NT2/D1 (cell line): ENCODE measurements around the gene MXD4.
"Not testable (repeated sequence)": the region's sequence is repeated elsewhere in the genome, so short reads cannot be mapped to it uniquely, and the experiment has no call there.

Source experiments
- DNase-seq: peaks from one replicate; pipeline ENCODE4 v3.0.0-alpha.2; 2011; ENCODE audit warnings: low read depth, low spot score
- H3K27me3 ChIP-seq: 2 replicates; pipeline ENCODE4 v1.6.0; 2011; ENCODE audit warnings: mild to moderate bottlenecking; ENCODE audit not compliant: insufficient read length, insufficient read depth
- H3K36me3 ChIP-seq: 2 replicates; pipeline ENCODE4 v1.6.1; 2011; ENCODE audit warnings: mild to moderate bottlenecking, low read length, mixed read lengths; ENCODE audit not compliant: insufficient read depth, insufficient read length
- H3K4me1 ChIP-seq: 2 replicates; pipeline ENCODE4 v1.5.1; 2011; ENCODE audit not compliant: insufficient read depth, insufficient read length
- H3K4me3 ChIP-seq: 2 replicates; pipeline ENCODE4 v1.5.1; 2011; ENCODE audit warnings: low read depth; ENCODE audit not compliant: insufficient read length
- H3K9ac ChIP-seq: 2 replicates; pipeline ENCODE4 v1.6.0; 2011; ENCODE audit warnings: low read depth; ENCODE audit not compliant: insufficient read length
- H3K9me3 ChIP-seq: 2 replicates; pipeline ENCODE4 v1.5.1; 2011; ENCODE audit warnings: mild to moderate bottlenecking, low read length; ENCODE audit not compliant: insufficient read depth
- SUZ12 ChIP-seq: IDR thresholded peaks from 2 replicates; pipeline ENCODE4 v1.6.1; 2011; ENCODE audit not compliant: insufficient read length, insufficient read depth; ENCODE audit errors: extremely low read depth
- YY1 ChIP-seq: IDR thresholded peaks from 2 replicates; pipeline ENCODE4 v1.6.1; 2011; ENCODE audit not compliant: insufficient read length, insufficient read depth
- ZNF274 ChIP-seq: IDR thresholded peaks from 2 replicates; pipeline ENCODE4 v1.6.1; 2011; ENCODE audit warnings: mild to moderate bottlenecking, low read depth, low read length

The MXD4 gene

DNA sequence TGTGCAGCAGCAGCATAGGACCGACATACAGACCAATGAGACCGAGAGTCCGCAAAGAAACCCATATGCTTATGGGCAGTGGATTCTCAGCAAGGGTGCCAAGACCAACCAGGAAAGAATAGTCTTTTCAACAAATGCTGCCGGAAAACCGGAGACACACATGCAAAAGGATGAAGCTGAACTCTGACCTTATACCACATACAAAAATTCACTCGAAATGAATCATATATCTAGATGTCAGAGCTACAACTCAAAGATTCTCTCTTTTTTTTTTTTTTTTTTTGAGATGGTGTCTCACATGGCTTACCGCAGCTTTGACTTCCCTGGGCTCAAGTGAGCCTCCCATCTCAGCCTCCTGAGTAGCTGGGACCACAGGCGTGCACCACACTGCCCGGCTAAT, 16.0 kb upstream of the MXD4 start:
- no peak overlapping the region for H3K9ac ChIP-seq
- no peak overlapping the region for H3K4me3 ChIP-seq
- no peaks in the 10 kb centered on the region for H3K9me3 ChIP-seq
- H3K27me3 ChIP-seq: no peaks in the 10 kb centered on the region
- no peak for DNase-seq
- peaks cover 3% of the 10 kb centered on the region for H3K4me1 ChIP-seq
- TF ChIP-seq ZNF274 (no peak), SUZ12 (no peak)
- H3K36me3 ChIP-seq: no peaks in the 10 kb centered on the region

DNA sequence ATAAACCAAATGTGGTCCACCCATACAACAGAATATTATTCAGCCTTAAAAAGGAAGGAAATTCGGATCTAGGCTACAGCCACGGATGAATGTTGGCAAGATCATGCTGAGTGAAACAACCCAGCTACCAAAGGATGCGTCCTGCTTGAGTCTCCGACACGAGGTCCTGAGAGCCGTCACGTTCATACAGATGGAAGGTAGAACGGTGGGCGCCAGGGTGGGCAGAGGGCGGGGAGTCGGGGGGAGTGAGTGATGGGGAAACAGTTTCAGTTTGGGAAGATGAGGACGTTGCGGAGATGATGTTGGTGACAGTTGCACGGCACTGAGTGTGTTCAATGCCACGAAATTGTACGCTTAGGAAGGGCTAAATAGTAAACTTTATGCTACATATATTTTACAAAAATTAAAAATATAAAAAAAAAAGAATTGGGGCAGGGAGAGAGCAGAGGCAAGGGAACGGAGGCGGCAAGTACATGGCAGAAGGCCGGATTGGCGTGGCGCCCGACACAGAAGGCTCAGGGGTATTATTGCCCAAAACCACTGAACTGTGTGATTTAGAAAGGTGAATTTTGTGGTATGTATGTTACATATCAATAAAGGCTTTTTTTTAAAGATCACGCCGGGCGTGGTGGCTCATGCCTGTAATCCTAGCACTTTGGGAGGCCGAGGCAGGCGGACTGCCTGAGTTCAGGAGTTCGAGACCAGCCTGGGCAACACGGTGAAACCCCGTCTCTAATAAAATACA, 14.8 kb upstream of the MXD4 start:
- DNase-seq: no peak
- H3K4me3 ChIP-seq: no peak overlapping the region
- no peaks in the 10 kb centered on the region for H3K9me3 ChIP-seq
- H3K4me1 ChIP-seq: peaks cover 3% of the 10 kb centered on the region
- no peak for TF ChIP-seq SUZ12
- no peak for TF ChIP-seq YY1
- TF ChIP-seq ZNF274: no peak
- H3K36me3 ChIP-seq: no peaks in the 10 kb centered on the region
- H3K27me3 ChIP-seq: no peaks in the 10 kb centered on the region
- H3K9ac ChIP-seq: no peak overlapping the region

DNA sequence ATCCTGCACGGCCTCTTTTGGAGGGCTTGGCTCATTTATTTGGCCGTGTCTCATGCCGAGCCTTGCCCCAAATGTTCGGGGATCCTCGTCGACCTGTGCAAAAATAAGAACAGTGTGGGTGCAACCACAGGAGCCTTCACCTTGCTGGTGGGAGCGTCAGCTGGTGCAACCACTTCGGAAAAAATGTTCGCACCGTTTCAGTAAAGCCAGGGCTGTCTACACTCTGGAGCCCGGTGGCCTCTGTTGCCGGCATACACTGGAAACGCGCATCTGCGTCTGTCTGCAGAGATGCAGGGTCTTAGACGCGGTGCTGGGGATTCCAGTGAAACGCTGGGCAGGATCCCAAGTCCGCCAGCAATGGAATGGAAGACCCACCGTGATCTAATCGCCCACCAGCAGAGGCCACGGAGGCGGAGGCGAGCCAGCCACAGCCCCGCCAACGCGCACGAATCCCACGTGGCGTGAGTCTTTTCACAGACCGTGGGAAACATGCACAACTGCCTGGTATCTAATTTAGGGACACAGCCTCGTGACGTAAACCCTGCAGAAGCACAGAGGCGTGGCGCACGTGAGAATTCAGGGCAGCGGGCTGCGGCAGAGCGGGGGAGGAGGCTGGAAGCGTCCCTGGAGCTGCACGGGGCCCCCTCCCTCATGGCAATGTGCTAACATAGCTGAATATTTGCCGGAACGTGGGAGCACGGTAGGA, 13.8 kb upstream of the MXD4 start:
- Histone ChIP-seq H3K9ac (no peak overlapping the region), H3K4me3 (no peak overlapping the region), H3K9me3 (no peaks in the 10 kb centered on the region), H3K27me3 (no peaks in the 10 kb centered on the region), H3K36me3 (no peaks in the 10 kb centered on the region), H3K4me1 (peaks cover 3% of the 10 kb centered on the region)
- no peak for DNase-seq
- TF ChIP-seq ZNF274 (no peak), YY1 (no peak), SUZ12 (no peak)

DNA sequence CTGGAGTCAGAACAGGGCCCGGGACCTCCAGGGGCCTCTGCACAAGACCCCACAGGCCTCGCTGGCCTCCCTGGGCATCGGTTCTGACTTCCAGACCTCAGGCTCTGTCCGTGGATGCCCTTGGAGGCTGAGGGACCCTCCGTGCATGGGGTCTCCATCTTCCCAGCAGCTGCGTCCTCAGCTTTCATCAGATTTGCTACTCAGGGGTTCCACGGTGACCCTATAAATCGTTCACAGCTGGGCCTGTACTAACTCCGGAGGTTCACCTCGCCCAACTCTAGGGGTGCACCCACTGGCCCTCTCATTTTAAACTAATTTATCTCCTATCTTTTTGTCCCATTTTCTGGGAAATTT, 13.1 kb upstream of the MXD4 start:
- H3K27me3 ChIP-seq, H3K4me3 ChIP-seq, H3K36me3 ChIP-seq, DNase-seq, H3K9me3 ChIP-seq, H3K4me1 ChIP-seq, H3K9ac ChIP-seq: not testable (repeated sequence)

DNA sequence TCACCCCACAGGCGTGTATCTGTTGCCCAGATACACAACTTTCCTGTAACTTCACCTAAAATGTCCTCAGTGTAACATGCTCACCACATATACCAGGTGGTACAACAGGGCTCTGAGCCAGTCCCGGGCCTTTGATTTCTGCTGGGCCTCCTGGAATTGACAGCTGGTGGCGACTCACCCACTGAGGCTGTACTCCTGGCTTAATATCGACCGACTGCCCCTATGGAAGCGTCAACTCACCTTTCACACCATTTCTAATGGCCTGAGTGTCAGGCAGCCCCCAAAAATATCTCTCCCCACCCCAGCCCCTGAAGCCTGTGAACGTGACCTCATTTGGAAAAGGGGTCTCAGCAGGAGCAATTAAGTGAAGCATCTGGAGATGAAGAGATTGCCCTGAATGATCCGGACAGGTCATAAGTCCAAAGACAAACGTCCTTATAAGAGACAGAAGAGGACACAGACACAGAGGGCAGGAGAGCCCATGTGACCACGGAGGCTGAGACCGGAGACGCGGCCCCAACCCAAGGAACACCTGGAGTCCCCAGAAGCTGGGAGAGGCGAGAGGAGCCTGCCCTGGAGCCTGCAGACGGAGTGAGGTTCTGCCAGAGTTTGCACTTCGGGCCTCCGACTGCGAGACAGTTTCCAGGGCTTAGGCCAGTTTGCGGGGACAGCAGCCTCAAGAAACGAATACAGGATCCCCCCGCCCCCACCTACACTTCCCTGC, 12.6 kb upstream of the MXD4 start:
- Histone ChIP-seq H3K9ac (no peak overlapping the region), H3K27me3 (no peaks in the 10 kb centered on the region), H3K4me1 (peaks cover 10% of the 10 kb centered on the region), H3K4me3 (no peak overlapping the region), H3K36me3 (no peaks in the 10 kb centered on the region), H3K9me3 (no peaks in the 10 kb centered on the region)
- DNase-seq: no peak
- no peak for TF ChIP-seq ZNF274
- TF ChIP-seq YY1: no peak
- no peak for TF ChIP-seq SUZ12

DNA sequence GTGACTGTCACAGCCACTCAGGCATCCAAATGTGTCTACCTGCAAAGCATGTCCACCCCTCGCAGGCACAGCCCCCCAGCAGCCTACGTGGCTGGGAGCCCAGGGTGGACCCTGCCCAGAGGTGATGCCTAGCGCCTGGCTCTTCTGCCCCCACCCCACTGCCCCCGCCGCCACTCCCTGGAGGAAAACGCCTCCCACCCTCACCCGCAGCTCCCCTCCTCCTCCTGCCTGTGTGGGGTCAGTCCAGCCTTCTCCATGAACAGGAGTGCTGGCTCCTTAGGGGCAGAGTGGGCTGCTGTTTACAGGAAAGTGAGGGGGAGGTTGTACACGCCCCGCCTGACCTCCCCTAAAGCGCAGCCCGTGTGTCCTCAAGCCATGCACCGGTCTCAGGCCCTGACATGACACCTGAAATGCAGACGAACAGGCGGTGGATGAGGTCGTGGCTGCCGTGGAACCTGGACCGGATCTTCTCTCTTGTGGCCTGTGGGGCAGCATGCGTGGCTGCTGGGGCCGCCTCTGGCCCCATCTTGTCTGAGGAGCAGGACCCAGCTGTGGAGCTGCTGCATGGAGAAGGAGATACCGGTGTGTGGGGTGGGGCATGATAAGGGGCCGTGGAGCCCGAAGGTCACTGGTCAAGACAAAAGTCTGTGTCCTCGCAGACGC, 11.9 kb upstream of the MXD4 start:
- Histone ChIP-seq H3K4me1 (peaks cover 17% of the 10 kb centered on the region), H3K27me3 (no peaks in the 10 kb centered on the region), H3K4me3 (no peak overlapping the region), H3K9ac (peak overlapping the region; percentile 24), H3K9me3 (no peaks in the 10 kb centered on the region), H3K36me3 (no peaks in the 10 kb centered on the region)
- no peak for DNase-seq
- TF ChIP-seq SUZ12 (no peak), ZNF274 (no peak), YY1 (no peak)

DNA sequence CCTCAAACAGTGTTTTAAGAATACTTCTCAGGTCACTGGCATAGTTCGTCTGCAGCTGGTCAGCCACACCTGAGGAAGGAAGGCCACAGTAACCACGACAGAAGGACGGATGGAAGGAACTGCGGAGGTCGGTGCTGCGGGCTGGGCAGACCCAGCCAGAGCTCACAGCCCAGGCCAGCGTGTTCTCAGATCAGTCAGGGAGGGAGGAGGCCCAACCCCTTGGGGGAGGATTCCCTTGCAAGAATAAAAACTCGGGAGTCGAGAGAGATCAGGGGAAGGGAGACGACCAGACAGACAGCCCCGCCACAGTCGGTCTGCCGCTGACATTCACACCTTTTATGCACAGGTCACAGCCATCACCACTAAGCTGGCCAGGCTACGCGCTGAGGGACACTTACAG, 11.3 kb upstream of the MXD4 start:
- no peak overlapping the region for H3K4me3 ChIP-seq
- no peaks in the 10 kb centered on the region for H3K36me3 ChIP-seq
- no peaks in the 10 kb centered on the region for H3K27me3 ChIP-seq
- TF ChIP-seq YY1 (no peak), SUZ12 (no peak), ZNF274 (no peak)
- peaks cover 22% of the 10 kb centered on the region for H3K4me1 ChIP-seq
- no peak for DNase-seq
- H3K9ac ChIP-seq: peak overlapping the region; percentile 24
- H3K9me3 ChIP-seq: no peaks in the 10 kb centered on the region
